ENCODE data around the gene CYB5B.

CYB5B gene, protein sequence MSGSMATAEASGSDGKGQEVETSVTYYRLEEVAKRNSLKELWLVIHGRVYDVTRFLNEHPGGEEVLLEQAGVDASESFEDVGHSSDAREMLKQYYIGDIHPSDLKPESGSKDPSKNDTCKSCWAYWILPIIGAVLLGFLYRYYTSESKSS

DNA sequence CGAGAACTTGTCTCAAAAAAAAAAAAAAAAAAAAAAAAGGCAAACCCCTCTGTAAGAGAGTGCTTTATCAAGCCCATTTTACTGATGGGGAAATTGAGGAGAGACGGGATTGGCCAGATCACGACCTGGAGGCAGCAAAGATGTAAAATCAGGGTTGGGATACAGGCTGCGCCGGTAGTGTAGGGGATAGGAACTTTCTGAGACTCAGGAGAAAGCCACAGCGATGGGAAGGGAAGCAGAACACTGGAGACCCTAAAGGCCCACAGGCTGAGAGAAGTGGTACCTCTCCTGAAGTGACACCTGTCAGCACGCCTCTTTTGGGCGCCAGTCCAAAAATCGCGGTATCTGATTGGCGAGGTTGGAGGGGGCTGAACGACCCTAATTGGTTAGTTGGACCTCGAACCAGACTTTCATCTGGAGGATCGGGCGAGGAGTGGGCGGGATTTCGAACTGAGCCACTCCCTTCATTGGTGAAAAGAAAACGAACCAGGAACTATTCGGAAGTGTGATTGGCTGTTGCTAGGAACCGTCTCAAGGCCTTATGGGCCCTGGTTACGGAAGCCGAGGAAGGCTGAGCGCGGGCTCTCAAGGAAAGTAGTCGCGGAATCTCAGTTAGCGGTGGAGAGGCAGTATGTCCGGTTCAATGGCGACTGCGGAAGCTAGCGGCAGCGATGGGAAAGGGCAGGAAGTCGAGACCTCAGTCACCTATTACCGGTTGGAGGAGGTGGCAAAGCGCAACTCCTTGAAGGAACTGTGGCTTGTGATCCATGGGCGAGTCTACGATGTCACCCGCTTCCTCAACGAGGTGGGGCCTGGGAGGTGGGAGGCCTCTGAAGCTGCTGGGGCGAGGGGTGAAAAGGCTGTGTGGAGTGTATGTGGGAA, at the start of gene CYB5B:
TSS of gene CYB5B (plus strand) at position 567 of the 882 bp plus-strand sequence. CDS start at position 632, 65 bp downstream.
- FAIRE-seq (peak; percentile 98), DNase-seq (ENCODE audit: insufficient read length, low spot score) (peak; percentile 87)
- TF ChIP-seq POLR2A (IDR thresholded peaks at IDR 0.05; ENCODE audit: low read depth, low read length) = peak; percentile 63

DNA sequence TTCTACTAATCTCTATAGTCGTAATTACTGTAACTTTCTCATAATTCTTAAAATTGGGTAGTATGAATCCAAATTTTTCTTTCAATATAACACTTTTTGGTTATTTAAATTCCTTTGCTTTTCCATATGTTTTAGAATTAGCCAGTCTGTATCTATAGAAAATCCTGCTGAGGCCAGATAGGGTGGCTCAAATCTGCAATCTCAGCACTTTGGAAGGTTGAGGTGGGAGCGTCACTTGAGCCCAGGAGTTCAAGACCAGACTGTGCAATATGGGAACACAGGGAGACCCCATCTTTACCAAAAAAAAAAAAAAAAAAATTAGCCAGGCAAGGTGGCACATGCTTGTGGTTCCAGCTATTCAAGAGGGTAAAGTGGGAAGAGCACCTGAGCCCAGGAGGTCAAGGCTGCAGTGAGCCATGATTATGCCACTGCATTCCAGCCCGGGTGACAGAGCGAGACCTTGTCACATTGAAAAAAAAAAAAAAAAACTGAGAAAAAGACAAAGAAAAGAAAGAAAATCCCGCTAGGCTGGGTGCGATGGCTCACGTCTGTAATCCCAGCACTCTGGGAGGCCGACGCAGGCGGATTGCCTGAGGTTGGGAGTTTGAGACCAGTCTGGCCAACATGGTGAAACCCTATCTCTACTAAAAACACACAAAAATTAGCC, 47.9 kb upstream of the CYB5B start:
- TF ChIP-seq POLR2A (IDR thresholded peaks at IDR 0.05; ENCODE audit: low read depth, low read length) = no peak
- FAIRE-seq (no peak), DNase-seq (ENCODE audit: insufficient read length, low spot score) (no peak)

DNA sequence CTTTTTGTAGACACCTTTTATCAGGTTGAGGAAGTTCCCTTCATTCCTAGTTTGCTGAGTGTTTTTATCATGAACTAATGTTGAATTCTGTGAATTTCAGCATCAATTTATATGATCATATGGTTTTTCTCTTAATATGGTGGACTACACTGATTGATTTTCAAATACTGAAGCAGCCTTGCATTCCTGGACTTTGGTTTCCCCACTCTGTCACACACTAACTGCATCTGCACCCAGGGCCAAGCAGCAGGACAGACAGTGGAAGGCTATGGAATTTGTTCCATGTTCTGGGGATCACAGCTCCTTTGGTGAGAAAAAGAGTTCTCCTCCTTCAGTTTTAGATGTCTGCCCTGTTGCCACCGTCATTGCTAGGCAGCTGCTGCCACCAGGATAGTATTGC, 46.4 kb upstream of the CYB5B start:
- no peak for DNase-seq (ENCODE audit: insufficient read length, low spot score)
- FAIRE-seq = no peak
- no peak for TF ChIP-seq POLR2A (IDR thresholded peaks at IDR 0.05; ENCODE audit: low read depth, low read length)

DNA sequence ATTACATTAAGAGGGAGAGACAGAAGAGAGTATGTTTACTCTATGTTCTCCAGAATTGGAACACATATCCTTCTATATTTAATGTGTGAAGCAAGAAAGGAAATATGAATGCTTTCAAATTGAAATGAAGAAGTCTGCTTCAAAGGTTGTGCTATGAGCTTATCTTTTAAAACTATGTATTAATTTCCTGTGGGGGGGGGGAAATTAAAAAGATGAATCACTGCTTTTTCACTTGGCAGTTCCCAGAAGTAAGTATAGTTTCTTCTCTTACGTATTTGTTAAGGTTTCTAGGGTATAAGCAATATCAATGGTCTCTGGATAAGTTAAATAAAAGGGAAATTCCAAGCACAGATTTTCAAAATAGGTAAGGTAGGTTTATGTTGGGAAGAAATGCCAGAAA, 45.7 kb upstream of the CYB5B start:
- DNase-seq (ENCODE audit: insufficient read length, low spot score) (no peak), FAIRE-seq (no peak)
- TF ChIP-seq POLR2A (IDR thresholded peaks at IDR 0.05; ENCODE audit: low read depth, low read length) = no peak

DNA sequence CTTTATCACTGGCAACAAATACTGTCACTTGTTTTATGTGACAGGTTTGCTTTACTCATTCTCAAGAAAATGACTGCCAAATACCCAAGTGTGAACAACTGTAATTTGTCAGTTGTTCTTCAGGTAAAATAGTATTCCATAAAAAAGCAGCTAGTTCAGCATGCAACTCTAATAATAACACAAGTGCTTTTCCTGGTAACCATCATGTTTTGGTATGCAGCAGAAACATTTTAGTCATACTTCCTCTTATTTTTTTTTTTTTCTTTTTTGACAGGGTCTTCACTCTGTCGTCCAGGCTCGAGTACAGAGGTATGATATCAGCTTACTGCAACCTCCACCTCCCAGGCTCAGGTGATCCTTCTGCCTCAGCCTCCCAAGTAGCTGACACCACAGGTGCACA, 43.2 kb upstream of the CYB5B start:
- FAIRE-seq (no peak), DNase-seq (ENCODE audit: insufficient read length, low spot score) (no peak)
- TF ChIP-seq POLR2A (IDR thresholded peaks at IDR 0.05; ENCODE audit: low read depth, low read length) = no peak

DNA sequence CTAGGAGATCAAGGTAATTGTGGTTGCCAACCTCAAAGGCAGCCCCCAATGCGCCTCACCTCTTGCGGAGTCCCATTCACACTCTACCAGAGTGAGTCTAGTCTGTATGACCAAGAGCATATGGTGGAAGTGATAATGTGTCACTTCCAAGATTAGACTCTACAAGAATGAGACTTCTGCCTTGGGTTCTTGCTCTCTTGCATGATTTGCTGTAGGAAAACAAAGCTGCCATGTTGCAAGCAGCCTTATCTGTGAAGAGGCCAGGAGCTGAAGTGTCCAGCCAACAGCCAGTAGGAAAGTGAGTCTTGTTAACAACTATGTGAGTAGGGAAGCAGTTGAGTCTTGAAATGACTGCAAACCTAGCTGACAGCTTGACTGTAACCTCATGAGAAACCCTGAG, 42.0 kb upstream of the CYB5B start:
- no peak for DNase-seq (ENCODE audit: insufficient read length, low spot score)
- TF ChIP-seq POLR2A (IDR thresholded peaks at IDR 0.05; ENCODE audit: low read depth, low read length) = no peak
- no peak for FAIRE-seq

DNA sequence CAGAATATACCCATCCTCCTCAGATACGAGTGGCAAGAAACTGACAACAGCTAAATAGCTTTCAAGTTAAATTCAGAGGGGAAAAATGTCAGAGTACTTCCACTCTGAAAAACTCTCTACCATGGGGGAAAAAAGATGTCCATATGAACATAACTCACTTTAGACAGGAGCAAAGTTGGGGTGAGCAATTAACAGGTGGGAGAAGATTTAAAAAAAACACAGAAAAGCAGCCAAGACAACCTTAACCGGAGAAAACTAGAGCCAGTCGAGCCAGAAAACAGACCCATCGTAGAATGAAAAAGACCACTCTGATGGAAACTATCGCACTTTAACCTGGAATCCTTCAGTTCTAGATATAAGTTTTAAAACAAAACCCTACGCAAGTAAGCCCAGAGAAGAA, 39.4 kb upstream of the CYB5B start:
- no peak for DNase-seq (ENCODE audit: insufficient read length, low spot score)
- no peak for TF ChIP-seq POLR2A (IDR thresholded peaks at IDR 0.05; ENCODE audit: low read depth, low read length)
- FAIRE-seq = no peak

DNA sequence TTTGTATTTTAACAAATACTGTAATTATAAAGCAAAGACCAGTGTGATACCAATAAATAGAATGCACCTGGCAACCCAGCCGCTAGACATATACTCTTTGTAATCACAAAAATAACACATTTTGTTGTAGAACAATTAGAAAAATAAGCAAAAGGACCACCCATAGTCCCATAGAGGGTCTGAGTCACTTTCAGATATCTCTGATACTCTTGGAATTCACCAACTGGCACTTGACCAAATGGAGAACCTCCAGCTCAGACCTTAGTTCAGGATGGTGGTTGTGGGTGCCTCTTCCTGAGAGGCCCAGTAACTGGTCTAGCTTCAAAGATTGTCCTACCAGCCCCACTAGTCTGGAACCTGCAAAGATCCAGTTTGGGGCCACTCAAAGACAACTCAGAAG, 37.8 kb upstream of the CYB5B start:
- FAIRE-seq (no peak), DNase-seq (ENCODE audit: insufficient read length, low spot score) (no peak)
- no peak for TF ChIP-seq POLR2A (IDR thresholded peaks at IDR 0.05; ENCODE audit: low read depth, low read length)

DNA sequence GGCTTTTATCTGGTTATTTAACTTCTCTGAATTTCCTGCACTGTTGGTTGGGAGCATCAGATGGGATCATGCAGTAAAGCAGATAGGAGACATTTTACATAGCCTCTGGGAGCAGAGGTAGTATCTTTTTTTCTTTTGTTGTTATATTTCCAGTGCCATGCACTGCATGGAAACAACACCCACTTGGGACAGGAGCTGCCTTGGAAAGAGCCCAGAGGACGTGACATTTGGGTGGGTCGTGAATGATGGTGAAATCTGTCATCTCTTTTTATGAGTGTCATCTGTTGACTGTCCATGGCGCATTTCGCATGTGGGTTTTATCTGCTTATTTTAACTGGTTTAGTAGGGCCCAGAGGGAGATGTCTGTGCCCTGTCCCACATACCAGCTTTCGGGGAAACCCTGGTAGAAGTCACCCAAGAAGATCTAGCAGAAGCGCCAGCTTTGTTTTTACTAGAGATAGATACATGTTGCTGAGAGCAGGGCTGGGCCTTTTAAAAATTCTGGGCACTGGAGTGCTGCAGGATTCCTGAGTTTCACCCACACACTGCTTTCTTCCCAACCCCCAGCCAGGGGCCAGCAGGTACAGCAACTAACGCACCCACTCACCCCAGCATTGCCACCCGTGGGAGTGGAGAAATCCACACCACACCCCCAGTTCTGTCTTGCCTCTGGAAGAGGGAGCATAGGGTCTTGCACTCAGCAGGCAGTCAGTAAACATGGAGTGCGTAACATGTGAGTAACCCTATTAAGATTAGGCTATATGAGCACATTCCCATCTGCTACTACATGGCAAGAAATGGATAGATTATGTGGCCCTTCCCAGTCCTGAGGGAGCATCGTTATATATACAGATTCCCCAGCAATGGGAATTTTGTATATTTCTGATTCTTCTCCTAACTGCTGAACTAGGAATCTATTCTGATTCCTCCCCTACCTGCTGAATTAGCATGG, 30.2 kb upstream of the CYB5B start:
- no peak for TF ChIP-seq POLR2A (IDR thresholded peaks at IDR 0.05; ENCODE audit: low read depth, low read length)
- DNase-seq (ENCODE audit: insufficient read length, low spot score) = no peak
- FAIRE-seq = no peak

DNA sequence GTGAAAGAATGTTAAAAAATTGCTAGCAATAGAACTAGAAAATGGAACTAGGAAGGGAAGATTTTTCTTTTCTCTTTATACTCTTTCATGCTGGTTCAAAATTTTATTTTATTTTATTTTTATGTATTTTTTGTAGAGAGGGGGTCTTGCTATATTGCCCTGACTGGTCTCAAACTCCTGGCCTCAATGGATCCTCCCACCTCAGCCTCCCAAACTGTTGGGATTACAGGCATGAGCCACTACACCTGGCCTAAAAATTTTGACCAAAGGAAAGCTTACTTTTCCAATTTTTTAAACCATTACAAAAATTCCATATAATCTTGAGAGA, 28.6 kb upstream of the CYB5B start:
- DNase-seq (ENCODE audit: insufficient read length, low spot score) (no peak), FAIRE-seq (no peak)
- TF ChIP-seq POLR2A (IDR thresholded peaks at IDR 0.05; ENCODE audit: low read depth, low read length) = no peak

DNA sequence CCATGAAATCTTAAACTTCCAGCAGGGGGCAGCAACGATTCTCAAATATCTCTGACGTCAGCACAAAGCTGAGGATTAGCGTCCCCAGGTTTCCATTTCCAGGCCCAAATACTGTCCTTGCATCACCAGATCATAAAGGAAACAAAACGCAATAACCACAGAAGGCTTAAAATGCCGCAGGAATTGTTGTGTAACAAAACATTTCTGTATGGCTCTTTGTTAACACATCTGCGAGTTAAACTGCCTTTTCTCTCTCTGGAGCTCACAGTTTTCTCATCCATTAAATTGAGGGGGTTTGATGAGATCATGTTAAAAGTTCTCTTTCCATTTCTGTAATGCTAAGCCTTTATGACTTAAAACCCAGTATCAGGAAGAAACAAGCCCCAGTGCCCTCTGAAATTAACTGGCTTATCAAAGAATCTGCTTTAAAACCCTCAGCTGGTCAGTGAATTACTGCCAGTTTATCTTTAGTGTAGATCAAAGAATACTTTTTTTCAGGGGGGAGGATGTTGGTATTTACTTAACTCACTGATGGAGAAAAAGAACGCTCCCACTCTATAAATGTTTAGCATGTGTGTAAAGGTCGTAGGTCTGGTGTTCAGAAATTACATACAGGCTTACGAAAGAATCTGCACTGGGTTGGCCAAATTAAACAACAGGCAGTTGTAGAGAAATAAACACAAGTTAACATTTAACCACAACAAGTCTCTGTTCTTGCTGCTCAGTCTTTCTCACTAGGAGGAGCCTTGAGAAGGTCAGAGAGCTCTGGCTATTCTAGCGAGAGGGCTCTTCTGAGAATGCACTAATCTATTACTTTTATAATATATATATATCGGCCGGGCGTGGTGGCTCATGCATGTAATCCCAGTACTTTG, 28.0 kb upstream of the CYB5B start:
- DNase-seq (ENCODE audit: insufficient read length, low spot score) (peak; percentile 50), FAIRE-seq (peak; percentile 84)
- no peak for TF ChIP-seq POLR2A (IDR thresholded peaks at IDR 0.05; ENCODE audit: low read depth, low read length)

DNA sequence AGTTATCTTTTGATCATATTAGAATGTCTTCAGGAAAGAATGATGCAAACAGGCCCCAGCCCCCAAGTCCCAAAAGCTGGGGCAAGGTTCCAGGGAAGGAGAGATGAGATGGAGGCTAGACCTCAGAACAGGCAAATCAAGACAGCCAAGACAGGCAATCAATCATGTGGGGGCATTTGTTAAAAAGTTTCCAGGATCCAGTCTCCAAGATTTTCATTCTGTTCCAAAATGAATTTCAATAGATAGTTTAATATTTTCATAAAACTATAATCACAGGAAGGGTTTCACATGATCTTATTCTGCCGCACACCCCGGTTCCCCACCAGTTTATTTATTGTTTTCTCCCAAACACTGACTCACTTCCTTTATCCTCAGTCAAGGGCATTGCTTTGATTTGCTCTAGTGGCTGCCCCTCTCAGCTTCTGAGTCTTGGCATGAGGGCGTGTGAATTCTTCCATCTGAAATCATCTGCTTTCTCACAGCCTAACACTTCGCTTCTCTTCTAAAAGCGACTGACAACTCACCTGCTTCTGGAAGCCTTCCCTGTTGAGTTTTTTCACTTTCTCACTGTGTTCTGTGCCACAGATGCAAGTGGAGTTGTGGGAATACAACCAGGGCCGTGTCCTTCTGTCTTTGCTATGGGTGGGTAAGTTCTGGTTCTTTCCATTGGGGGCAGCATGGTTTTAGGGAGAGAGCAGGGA, 26.4 kb upstream of the CYB5B start:
- TF ChIP-seq POLR2A (IDR thresholded peaks at IDR 0.05; ENCODE audit: low read depth, low read length) = no peak
- DNase-seq (ENCODE audit: insufficient read length, low spot score) (no peak), FAIRE-seq (peak; percentile 84)

Measured in H54 (cell line).